Stimulated activated CD8-positive, alpha-beta memory T cell treated with anti-CD3 and anti-CD28 coated beads, Interleukin-2, amount 100 ng/mL, for 1 hour (primary cell): Measurements from ENCODE around the gene NEXN.

Source experiments
- DNase-seq, 2 donors: peaks; one replicate each; pipeline ENCODE4 v3.0.0-alpha.2; 2020; ENCODE audit warnings: low read depth in 2 of 2

NEXN gene

GRCh38 chr1:77888081-77888780 is at the start of gene NEXN:
NEXN (plus strand) TSS chr1:77888624; CDS start chr1:77916107, 27,483 bp downstream.
- no peak for DNase-seq

- DNase-seq: no peak
Measured at GRCh38 chr1:77841574-77841973, 46.9 kb upstream of the NEXN start.

DNA sequence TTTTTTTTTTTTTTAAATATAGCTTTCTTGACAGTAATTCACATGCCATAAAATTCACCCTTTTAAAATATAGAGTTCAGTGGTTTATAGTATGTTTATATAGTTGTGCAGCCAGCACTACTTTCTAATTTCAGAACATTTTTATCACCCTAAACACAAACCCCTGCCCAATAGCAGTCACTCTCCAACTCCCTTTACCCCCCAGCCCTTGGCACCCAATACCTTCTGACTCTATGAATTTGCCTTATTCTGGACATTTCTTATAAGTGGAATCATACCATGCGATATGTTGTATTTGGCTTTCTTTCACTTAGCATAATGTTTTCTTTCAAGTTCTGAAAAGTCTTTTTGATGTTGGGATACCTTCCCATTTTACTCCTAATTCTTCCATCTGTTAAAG is 42.5 kb upstream of the NEXN start:
- DNase-seq: no peak

DNA sequence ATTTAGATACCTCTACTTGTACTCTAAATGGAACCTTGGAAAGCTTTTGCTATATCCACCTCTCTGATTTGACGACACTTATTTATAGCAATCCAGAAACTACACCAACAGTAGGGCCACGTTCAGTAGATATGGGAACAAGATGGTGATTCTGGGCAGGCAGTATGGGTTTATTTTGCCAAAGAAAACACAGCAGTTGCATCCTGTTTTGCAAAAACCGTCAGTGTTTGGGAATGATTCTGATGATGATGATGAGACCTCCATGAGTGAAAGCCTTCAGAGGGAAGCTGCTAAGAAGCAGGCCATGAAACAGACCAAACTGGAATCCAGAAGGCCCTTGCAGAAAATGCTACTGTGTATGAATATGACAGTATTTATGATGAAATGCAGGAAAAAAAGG is 41.5 kb upstream of the NEXN start:
- DNase-seq: no peak

DNA sequence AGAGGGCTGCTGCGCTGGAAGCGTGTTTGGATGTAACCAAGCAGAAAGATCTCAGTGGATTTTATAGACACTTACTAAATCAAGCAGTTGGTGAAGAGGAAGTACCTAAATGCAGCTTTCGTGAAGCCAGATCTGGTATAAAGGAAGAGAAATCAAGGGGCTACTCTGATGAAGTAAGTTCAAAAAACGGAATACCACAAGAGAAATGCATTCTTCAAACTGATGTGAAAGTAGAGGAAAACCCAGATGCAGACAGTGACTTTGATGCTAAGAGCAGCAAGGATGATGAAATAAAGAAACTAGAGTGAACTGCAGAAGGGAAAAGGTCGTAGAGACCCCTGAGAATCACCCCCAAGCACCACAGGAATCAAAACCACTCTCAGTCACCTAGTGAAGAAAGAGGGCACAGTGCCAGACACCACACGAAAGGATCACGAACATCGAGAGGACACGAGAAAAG is 40.8 kb upstream of the NEXN start:
- DNase-seq: no peak

- no peak for DNase-seq
Measured at GRCh38 chr1:77850082-77850481, 38.3 kb upstream of the NEXN start.

DNA sequence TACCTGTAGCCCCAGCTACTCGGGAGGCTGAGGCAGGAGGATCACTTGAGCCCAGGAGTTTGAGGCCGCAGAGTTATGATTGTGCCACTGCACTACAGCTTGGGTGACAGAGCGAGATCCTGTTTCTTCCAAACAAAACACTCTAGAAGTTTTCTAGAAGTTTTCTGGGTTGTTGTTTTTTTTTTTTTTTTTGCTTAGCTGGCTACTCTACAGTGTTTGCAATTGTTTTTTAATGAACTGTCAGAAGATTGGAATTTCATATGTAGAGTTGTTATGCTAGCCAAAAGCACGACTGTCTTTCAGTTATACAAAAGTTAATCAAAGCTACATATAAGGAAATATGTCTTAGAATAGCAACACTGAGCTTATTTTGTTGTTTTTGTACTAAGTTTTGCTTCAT is 30.9 kb upstream of the NEXN start:
- DNase-seq: no peak

- DNase-seq: no peak
Measured at GRCh38 chr1:77858725-77859124, 29.7 kb upstream of the NEXN start.

DNA sequence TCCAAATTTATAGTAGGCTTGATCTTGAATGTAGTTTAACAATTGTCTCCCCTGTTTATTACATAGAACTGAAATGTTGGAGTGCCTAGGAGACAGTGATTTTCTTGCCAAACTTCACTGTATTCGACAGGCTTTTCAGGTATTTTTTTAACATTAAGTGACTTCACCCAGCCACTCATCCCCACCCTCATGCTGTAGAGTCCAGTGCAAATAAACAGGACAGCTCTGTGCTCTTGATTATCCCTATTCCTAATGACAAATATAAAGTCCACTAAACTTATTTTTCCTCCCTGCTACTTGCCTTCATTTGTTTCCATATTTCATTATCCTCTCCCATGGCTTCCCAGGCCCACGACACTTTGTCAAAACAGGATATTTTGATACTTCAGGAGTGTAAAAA is 29.2 kb upstream of the NEXN start:
- no peak for DNase-seq

GRCh38 chr1:77866296-77866695 is 22.1 kb upstream of the NEXN start:
- no peak for DNase-seq

DNA sequence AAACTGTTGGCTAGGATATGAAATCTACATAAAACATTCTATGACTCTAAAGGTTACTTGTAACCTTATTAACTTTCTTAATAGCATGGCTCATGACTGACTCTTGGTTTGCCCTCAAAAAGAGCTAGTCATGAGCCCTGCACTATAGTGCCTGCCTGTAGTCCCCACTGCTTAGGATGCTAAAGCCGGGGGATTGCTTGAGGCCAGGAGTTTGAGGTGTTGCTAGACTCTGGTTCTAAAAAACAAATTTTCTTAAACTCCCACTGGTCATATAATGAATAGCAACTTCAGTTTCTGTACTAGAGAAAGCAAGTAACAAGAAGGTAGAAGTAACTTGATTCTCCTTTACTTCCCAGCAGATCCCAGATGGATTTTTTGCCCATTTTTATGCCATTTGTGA is 15.8 kb upstream of the NEXN start:
- DNase-seq: no peak

- DNase-seq: no peak
Measured at GRCh38 chr1:77873461-77873860, 15.0 kb upstream of the NEXN start.

DNA sequence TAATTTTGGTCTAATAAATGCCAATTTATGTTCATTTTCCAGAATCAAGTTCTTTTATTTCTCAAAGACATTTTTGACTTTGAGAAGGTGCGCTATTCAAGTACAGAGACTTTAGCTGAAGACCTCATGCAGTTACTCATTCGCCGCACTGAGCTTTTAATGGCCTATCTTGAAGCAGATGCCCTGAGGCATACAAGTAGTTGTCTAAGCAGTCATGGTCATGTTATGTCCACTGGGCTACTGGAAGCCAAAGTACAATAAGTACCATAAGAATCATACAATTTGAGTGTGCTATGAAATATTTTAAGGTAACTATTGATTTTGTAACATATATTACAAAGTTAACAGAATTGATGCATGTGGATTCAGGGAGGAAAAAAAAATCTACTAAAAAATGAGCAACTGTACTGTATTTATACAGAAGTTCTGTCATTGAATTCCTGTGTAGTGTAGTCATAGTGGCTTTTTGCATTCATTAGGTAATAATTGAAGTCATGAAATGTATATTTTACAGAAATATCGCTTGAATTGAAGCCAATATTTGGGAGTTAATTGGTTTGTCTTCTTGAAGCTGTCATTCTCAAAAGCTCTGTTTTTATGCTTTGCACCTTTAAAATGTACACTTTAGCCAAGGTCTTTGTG is 13.5 kb upstream of the NEXN start:
- no peak for DNase-seq

GRCh38 chr1:77876884-77877283 is 11.5 kb upstream of the NEXN start:
- DNase-seq: no peak

GRCh38 chr1:77881061-77881460 is 7.4 kb upstream of the NEXN start:
- DNase-seq: no peak

DNA sequence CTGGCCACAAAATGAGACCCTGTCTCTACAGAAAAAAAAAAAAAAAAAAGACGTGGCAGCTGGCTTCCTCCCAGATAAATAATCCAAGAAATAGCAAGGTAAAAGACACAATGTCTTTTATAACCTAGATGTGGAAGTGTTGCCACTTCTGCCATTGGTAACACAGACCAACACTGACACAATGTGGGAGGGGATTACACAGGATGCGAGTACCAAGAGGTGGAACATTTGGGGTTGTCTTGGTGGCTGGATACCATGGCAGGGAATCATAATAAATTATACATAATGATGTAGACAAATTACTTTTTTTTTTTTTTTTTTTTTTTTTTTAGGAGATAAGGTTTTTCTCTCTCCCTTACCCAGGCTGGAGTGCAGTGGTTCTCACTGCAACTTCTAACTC is 6.0 kb upstream of the NEXN start:
- DNase-seq: no peak

- DNase-seq: no peak
Measured at GRCh38 chr1:77888781-77889642, 588 bp downstream of the NEXN start.

GRCh38 chr1:77889671-77890070 is 1.2 kb downstream of the NEXN start:
- no peak for DNase-seq

GRCh38 chr1:77891200-77891599 is 2.8 kb downstream of the NEXN start:
- DNase-seq: no peak

DNA sequence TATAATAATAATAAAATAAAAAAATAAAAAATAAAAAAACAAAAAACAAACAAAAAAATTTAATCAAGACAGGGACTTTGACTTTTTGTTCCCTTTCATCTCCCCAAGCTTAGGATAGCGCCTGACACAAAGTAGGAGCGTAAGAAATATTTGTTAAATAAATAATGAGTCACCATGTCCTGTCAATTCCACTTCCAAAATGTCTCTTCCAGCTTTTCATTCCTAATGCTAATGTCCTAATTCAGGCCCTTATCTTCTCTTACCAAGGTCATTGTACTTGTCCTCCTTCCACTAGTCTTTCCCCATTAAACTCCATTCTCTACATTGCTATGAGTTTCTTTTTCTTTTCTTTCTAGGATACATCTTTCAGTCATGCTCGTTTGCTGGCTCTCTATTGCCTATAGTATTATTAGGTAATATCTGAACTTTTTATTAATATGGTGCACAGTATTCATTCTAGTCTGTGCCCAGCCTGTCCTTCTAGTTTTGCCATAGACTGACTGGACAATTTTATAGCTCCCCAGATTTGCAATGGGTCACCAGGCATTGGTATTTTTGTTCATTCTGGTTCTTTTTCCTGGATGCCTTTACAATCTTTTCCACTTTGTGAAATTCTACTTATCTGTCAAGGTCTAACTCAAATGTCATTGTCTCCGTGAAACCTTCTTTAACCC is 11.4 kb downstream of the NEXN start:
- no peak for DNase-seq

- DNase-seq: no peak
Measured at GRCh38 chr1:77900687-77901293, 12.4 kb downstream of the NEXN start.

DNA sequence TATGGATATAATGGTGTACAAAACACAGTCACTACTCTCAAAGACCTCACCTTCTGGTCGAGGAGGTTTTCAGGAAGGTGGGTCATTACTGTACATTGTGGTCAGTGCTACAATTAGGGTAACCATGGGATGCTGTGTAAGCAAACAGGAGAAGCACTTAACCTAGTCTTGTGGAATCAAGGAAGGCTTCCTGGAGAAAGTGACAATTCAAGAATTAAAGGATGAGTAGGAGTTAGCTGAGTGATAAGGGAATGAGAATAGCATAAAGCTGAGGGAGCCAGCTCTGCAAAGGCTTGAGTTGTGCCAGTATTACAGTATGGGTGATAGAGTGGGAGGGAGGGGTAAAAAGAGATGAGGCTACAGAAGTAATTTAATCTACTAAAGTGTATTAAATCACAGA is 17.2 kb downstream of the NEXN start:
- no peak for DNase-seq
